Neural progenitor cell (in vitro differentiated cells): Measurements from ENCODE around the gene RAD51B. TPM values are rescaled to one million over a fixed set of nuclear protein-coding genes. Genes with fewer than 3 reads are reported as not detected.

Source experiments
- DNase-seq: peaks from one replicate; pipeline ENCODE4 v3.0.0-alpha.2; 2016; ENCODE audit warnings: low spot score
- H2AFZ ChIP-seq: fragments of 200-600 bp; sonication (generic); replicated peaks from 2 replicates; pipeline ENCODE4 v1.6.1; 2016; ENCODE audit warnings: antibody characterized with exemption
- H3F3A ChIP-seq: fragments of 200-600 bp; sonication (generic); 2 replicates; pipeline ENCODE4 v1.6.1; 2016; ENCODE audit warnings: antibody characterized with exemption, low read depth
- H3K27ac ChIP-seq: fragments of 200-600 bp; sonication (generic); 2 replicates; pipeline ENCODE4 v1.5.1; 2016; ENCODE audit warnings: mild to moderate bottlenecking
- H3K27me3 ChIP-seq: fragments of 200-600 bp; sonication (generic); 2 replicates; pipeline ENCODE4 v1.6.1; 2016; ENCODE audit warnings: mild to moderate bottlenecking, moderate library complexity
- H3K36me3 ChIP-seq: fragments of 200-600 bp; sonication (generic); 2 replicates; pipeline ENCODE4 v1.5.1; 2016
- H3K4me1 ChIP-seq: fragments of 200-600 bp; sonication (generic); 2 replicates; pipeline ENCODE4 v1.6.1; 2016; ENCODE audit warnings: mixed run types
- H3K4me2 ChIP-seq: fragments of 200-600 bp; sonication (generic); 2 replicates; pipeline ENCODE4 v1.6.1; 2016
- H3K4me3 ChIP-seq: fragments of 200-600 bp; sonication (generic); 2 replicates; pipeline ENCODE4 v1.5.1; 2016
- H3K79me2 ChIP-seq: fragments of 200-600 bp; sonication (generic); 2 replicates; pipeline ENCODE4 v1.6.1; 2016; ENCODE audit warnings: low read depth
- H3K9ac ChIP-seq: fragments of 200-600 bp; sonication (generic); 2 replicates; pipeline ENCODE4 v1.6.1; 2016
- H3K9me3 ChIP-seq: fragments of 200-600 bp; sonication (generic); 2 replicates; pipeline ENCODE4 v1.5.1; 2016; ENCODE audit warnings: low read depth
- H4K20me1 ChIP-seq: fragments of 200-600 bp; sonication (generic); 2 replicates; pipeline ENCODE4 v1.6.1; 2016; ENCODE audit warnings: low read depth
- H3K27ac Mint-ChIP-seq: 3 replicates; pipeline ENCODE4 v1.8.0; 2021; ENCODE audit warnings: mixed read lengths
- H3K27me3 Mint-ChIP-seq: 2 replicates; pipeline ENCODE4 v1.8.0; 2022; ENCODE audit warnings: low read depth, mild to moderate bottlenecking, inconsistent platforms, moderate library complexity, mixed read lengths; ENCODE audit not compliant: insufficient read depth
- H3K36me3 Mint-ChIP-seq: 3 replicates; pipeline ENCODE4 v1.8.0; 2021; ENCODE audit warnings: mixed read lengths
- H3K4me1 Mint-ChIP-seq: 3 replicates; pipeline ENCODE4 v1.8.0; 2021; ENCODE audit warnings: mixed read lengths
- H3K4me3 Mint-ChIP-seq: 3 replicates; pipeline ENCODE4 v1.8.0; 2021; ENCODE audit warnings: mild to moderate bottlenecking, moderate library complexity, mixed read lengths
- H3K9me3 Mint-ChIP-seq: 3 replicates; pipeline ENCODE4 v1.8.0; 2020; ENCODE audit warnings: mixed read lengths
- CTCF ChIP-seq: fragments of 200-600 bp; sonication (generic); IDR thresholded peaks from 2 replicates; pipeline ENCODE4 v1.5.1; 2017; ENCODE audit warnings: antibody characterized with exemption, mild to moderate bottlenecking
- EZH2 ChIP-seq: fragments of 200-600 bp; sonication (generic); IDR thresholded peaks from 2 replicates; pipeline ENCODE4 v1.6.1; 2017; ENCODE audit warnings: antibody characterized with exemption, mild to moderate bottlenecking, moderate library complexity
- EZH2phosphoT487 ChIP-seq: fragments of 200-600 bp; sonication (generic); IDR thresholded peaks from 2 replicates; pipeline ENCODE4 v1.6.1; 2017; ENCODE audit warnings: antibody characterized with exemption
- total RNA-seq: library from RNA; depleted of rRNA; stranded (reverse); fragments of >200 nt; gene quantifications from 2 replicates; pipeline ENCODE4 v1.2.3, GENCODE V29; 2015; ENCODE audit warnings: low replicate concordance

Gene RAD51B
- total RNA-seq, 1 donor from 2014 or later = 50.5 TPM

GRCh38 chr14:68039593-68039992, 220.0 kb downstream of the RAD51B start:
- no peak overlapping the region for H3K4me3 Mint-ChIP-seq

GRCh38 chr14:68040633-68041369, 221.2 kb downstream of the RAD51B start:
- H3K27me3 Mint-ChIP-seq = no peaks in the 10 kb centered on the region
- Histone ChIP-seq H3K4me3 (no peak overlapping the region), H4K20me1 (no peaks in the 10 kb centered on the region), H3K79me2 (no peaks in the 10 kb centered on the region), H3K9ac (no peak overlapping the region), H3K36me3 (no peaks in the 10 kb centered on the region), H3K4me1 (peaks cover 37% of the 10 kb centered on the region), H3K9me3 (no peaks in the 10 kb centered on the region), H2AFZ (no peak overlapping the region), H3K27me3 (no peaks in the 10 kb centered on the region), H3F3A (peaks cover 36% of the 10 kb centered on the region), H3K27ac (no peak overlapping the region), H3K4me2 (no peak overlapping the region)
- no peaks in the 10 kb centered on the region for H3K36me3 Mint-ChIP-seq
- TF ChIP-seq EZH2 (no peak), EZH2phosphoT487 (no peak), CTCF (no peak)
- H3K9me3 Mint-ChIP-seq = peaks cover 2% of the 10 kb centered on the region
- peaks cover 58% of the 10 kb centered on the region for H3K4me1 Mint-ChIP-seq
- no peak for DNase-seq
- H3K27ac Mint-ChIP-seq = peak overlapping the region; percentile 40
- H3K4me3 Mint-ChIP-seq = no peak overlapping the region

More at GRCh38 chr14:68039593-68039992, 220.0 kb downstream of the RAD51B start:
- TF ChIP-seq CTCF (no peak), EZH2 (no peak), EZH2phosphoT487 (no peak)
- Histone ChIP-seq H3K4me2 (no peak overlapping the region), H3K9ac (no peak overlapping the region), H4K20me1 (no peaks in the 10 kb centered on the region), H3K4me1 (peaks cover 36% of the 10 kb centered on the region), H2AFZ (no peak overlapping the region), H3K4me3 (no peak overlapping the region), H3K9me3 (no peaks in the 10 kb centered on the region), H3K27ac (no peak overlapping the region), H3K79me2 (no peaks in the 10 kb centered on the region), H3F3A (peaks cover 36% of the 10 kb centered on the region), H3K27me3 (no peaks in the 10 kb centered on the region), H3K36me3 (no peaks in the 10 kb centered on the region)
- no peak overlapping the region for H3K27ac Mint-ChIP-seq
- H3K4me1 Mint-ChIP-seq = peaks cover 56% of the 10 kb centered on the region
- DNase-seq = no peak
- H3K27me3 Mint-ChIP-seq = no peaks in the 10 kb centered on the region
- H3K36me3 Mint-ChIP-seq = no peaks in the 10 kb centered on the region
- peaks cover 2% of the 10 kb centered on the region for H3K9me3 Mint-ChIP-seq

GRCh38 chr14:68041876-68042354, 222.3 kb downstream of the RAD51B start:
- no peaks in the 10 kb centered on the region for H3K36me3 ChIP-seq
- peak overlapping the region; percentile 2 for H3K27ac ChIP-seq
- Mint-ChIP-seq H3K27ac (peak overlapping the region; percentile 69), H3K4me3 (no peak overlapping the region), H3K27me3 (no peaks in the 10 kb centered on the region), H3K36me3 (no peaks in the 10 kb centered on the region), H3K9me3 (peaks cover 2% of the 10 kb centered on the region), H3K4me1 (peaks cover 55% of the 10 kb centered on the region)
- H3K4me2 ChIP-seq = peak overlapping the region; percentile 64
- no peaks in the 10 kb centered on the region for H3K9me3 ChIP-seq
- peaks cover 36% of the 10 kb centered on the region for H3F3A ChIP-seq
- H4K20me1 ChIP-seq = no peaks in the 10 kb centered on the region
- H3K79me2 ChIP-seq = no peaks in the 10 kb centered on the region
- H3K4me3 ChIP-seq = no peak overlapping the region
- H3K9ac ChIP-seq = no peak overlapping the region
- H3K27me3 ChIP-seq = no peaks in the 10 kb centered on the region
- no peak for TF ChIP-seq EZH2
- TF ChIP-seq CTCF = no peak
- TF ChIP-seq EZH2phosphoT487 = no peak
- H2AFZ ChIP-seq = no peak overlapping the region
- no peak for DNase-seq
- H3K4me1 ChIP-seq = peaks cover 37% of the 10 kb centered on the region
